ENCODE measurements around the gene ELF2. TPM values are rescaled to one million over a fixed set of nuclear protein-coding genes. Genes with fewer than 3 reads are reported as not detected.
"Not testable (repeated sequence)": the region's sequence is repeated elsewhere in the genome, so short reads cannot be mapped to it uniquely, and the experiment has no call there.

The ELF2 gene
- total RNA-seq, 1 donor from 2014 or later, result 30.5 TPM

- peak overlapping the region; percentile 84 for H3K27ac Mint-ChIP-seq
- no peak for DNase-seq (ENCODE audit: low spot score)
Measured at GRCh38 chr4:139015948-139016471, 161.0 kb downstream of the ELF2 start.

GRCh38 chr4:139015269-139015947 is 161.6 kb downstream of the ELF2 start, which contains the start of gene NOCT:
NOCT (plus strand) TSS chr4:139015781; CDS start chr4:139015982, 201 bp downstream.
- peaks cover 20% of the 10 kb centered on the region for H3K36me3 Mint-ChIP-seq (ENCODE audit: low read depth)

More at GRCh38 chr4:139015948-139016471, 161.0 kb downstream of the ELF2 start:
- Mint-ChIP-seq H3K4me1 (ENCODE audit: low read depth) (peaks cover 43% of the 10 kb centered on the region), H3K27me3 (ENCODE audit: low read depth) (no peaks in the 10 kb centered on the region), H3K4me3 (ENCODE audit: low read depth) (peak overlapping the region; percentile 89), H3K9me3 (no peaks in the 10 kb centered on the region), H3K36me3 (ENCODE audit: low read depth) (peaks cover 23% of the 10 kb centered on the region)
- intact Hi-C loops (cut with micrococcal nuclease), result loop anchor here (1.0 to 10.0 kb wide), 7 partner anchors 68 to 771 kb away; partner anchors contain the start of genes NAA15, RAB33B and SLC7A11

GRCh38 chr4:139014371-139015268 is 162.4 kb downstream of the ELF2 start:
- Mint-ChIP-seq H3K9me3 (no peaks in the 10 kb centered on the region), H3K4me3 (ENCODE audit: low read depth) (peak overlapping the region; percentile 76), H3K4me1 (ENCODE audit: low read depth) (peaks cover 33% of the 10 kb centered on the region), H3K27ac (peak overlapping the region; percentile 93), H3K36me3 (ENCODE audit: low read depth) (peaks cover 13% of the 10 kb centered on the region), H3K27me3 (ENCODE audit: low read depth) (no peaks in the 10 kb centered on the region)
- intact Hi-C loops (cut with micrococcal nuclease), result loop anchor here (1.0 to 10.0 kb wide), 7 partner anchors 70 to 770 kb away; partner anchors contain the start of genes NAA15, RAB33B and SLC7A11
- DNase-seq (ENCODE audit: low spot score), result no peak

More at GRCh38 chr4:139015269-139015947, 161.6 kb downstream of the ELF2 start, which contains the start of gene NOCT:
- H3K27me3 Mint-ChIP-seq (ENCODE audit: low read depth), result no peaks in the 10 kb centered on the region
- intact Hi-C loops (cut with micrococcal nuclease), result loop anchor here (1.0 to 10.0 kb wide), 7 partner anchors 69 to 771 kb away; partner anchors contain the start of genes NAA15, RAB33B and SLC7A11
- peak within 1 kb of the TSS; percentile 89 for H3K4me3 Mint-ChIP-seq (ENCODE audit: low read depth)
- H3K4me1 Mint-ChIP-seq (ENCODE audit: low read depth), result peaks cover 41% of the 10 kb centered on the region
- DNase-seq (ENCODE audit: low spot score), result peak; percentile 89
- no peaks in the 10 kb centered on the region for H3K9me3 Mint-ChIP-seq
- peak within 1 kb of the TSS; percentile 93 for H3K27ac Mint-ChIP-seq

DNA sequence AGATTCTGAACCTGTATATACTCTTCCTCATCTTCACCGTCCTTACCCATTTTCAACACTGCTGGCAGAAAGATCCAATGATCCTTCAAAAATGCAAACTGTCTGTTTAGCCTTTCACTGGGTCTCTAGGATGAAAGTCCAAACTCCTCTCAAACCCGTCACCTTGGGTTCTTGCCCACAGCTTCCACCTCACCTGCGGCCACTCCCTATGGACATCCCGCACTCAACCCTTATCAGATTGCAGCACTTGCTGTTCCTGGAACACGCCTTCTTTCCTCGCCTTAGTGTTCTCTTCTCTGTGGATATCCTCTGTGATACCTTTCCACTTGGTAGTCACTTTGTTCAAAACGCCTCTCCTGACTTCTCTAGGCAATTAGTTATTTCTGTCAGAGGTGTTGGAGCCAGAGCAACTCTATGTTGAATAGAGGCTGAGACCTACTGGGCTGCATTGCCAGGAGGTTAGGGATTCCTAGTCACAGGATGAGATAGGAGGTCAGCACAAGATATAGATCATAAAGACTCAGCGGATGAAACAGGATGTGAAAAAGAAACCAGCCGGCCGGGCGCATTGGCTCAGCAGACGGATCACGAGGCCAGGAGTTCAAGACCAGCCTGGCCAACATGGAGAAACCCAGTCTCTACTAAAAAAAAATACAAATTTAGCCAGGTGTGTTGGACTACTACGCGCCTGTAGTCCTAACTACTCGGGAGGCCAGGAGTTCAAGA is 165.6 kb downstream of the ELF2 start:
- no peak for DNase-seq (ENCODE audit: low spot score)
- H3K4me3 Mint-ChIP-seq (ENCODE audit: low read depth), result no peak overlapping the region
- intact Hi-C loops (cut with micrococcal nuclease), result loop anchor here (10.0 kb wide), 1 partner anchor 767 kb away; the partner anchor contains the start of gene SLC7A11
- no peak overlapping the region for H3K27ac Mint-ChIP-seq
- no peaks in the 10 kb centered on the region for H3K9me3 Mint-ChIP-seq
- no peaks in the 10 kb centered on the region for H3K27me3 Mint-ChIP-seq (ENCODE audit: low read depth)
- H3K36me3 Mint-ChIP-seq (ENCODE audit: low read depth), result no peaks in the 10 kb centered on the region
- H3K4me1 Mint-ChIP-seq (ENCODE audit: low read depth), result peaks cover 17% of the 10 kb centered on the region

GRCh38 chr4:139009702-139010101 is 167.3 kb downstream of the ELF2 start:
- peaks cover 11% of the 10 kb centered on the region for H3K4me1 Mint-ChIP-seq (ENCODE audit: low read depth)
- no peaks in the 10 kb centered on the region for H3K9me3 Mint-ChIP-seq
- no peaks in the 10 kb centered on the region for H3K27me3 Mint-ChIP-seq (ENCODE audit: low read depth)
- H3K27ac Mint-ChIP-seq, result no peak overlapping the region
- H3K4me3 Mint-ChIP-seq (ENCODE audit: low read depth), result no peak overlapping the region
- H3K36me3 Mint-ChIP-seq (ENCODE audit: low read depth), result no peaks in the 10 kb centered on the region
- DNase-seq (ENCODE audit: low spot score), result no peak
- intact Hi-C loops (cut with micrococcal nuclease), result loop anchor here (10.0 kb wide), 1 partner anchor 765 kb away; the partner anchor contains the start of gene SLC7A11

- H3K4me1 Mint-ChIP-seq (ENCODE audit: low read depth); H3K4me3 Mint-ChIP-seq (ENCODE audit: low read depth); DNase-seq (ENCODE audit: low spot score); H3K27ac Mint-ChIP-seq; H3K9me3 Mint-ChIP-seq; H3K36me3 Mint-ChIP-seq (ENCODE audit: low read depth); intact Hi-C loops (cut with micrococcal nuclease); H3K27me3 Mint-ChIP-seq (ENCODE audit: low read depth): not testable (repeated sequence)
Measured at GRCh38 chr4:139008278-139008677, 168.7 kb downstream of the ELF2 start.

- no peaks in the 10 kb centered on the region for H3K27me3 Mint-ChIP-seq (ENCODE audit: low read depth)
- DNase-seq (ENCODE audit: low spot score), result no peak
- intact Hi-C loops (cut with micrococcal nuclease), result no loop called here
- H3K9me3 Mint-ChIP-seq, result no peaks in the 10 kb centered on the region
- no peaks in the 10 kb centered on the region for H3K36me3 Mint-ChIP-seq (ENCODE audit: low read depth)
- no peak overlapping the region for H3K4me3 Mint-ChIP-seq (ENCODE audit: low read depth)
- H3K4me1 Mint-ChIP-seq (ENCODE audit: low read depth), result no peaks in the 10 kb centered on the region
- no peak overlapping the region for H3K27ac Mint-ChIP-seq
Measured at GRCh38 chr4:139007640-139008039, 169.4 kb downstream of the ELF2 start.

Other genes with a start within 250 kb of the ELF2 start
- 20.3 and 22.1 TPM in 2 replicates for gene NOCT, start 161.4 kb downstream of the ELF2 start, total RNA-seq
- gene MGARP, start 103.0 kb upstream of the ELF2 start, total RNA-seq, result not detected in 2 replicates
- 86.7 and 97.4 TPM in 2 replicates for gene NAA15, start 124.3 kb upstream of the ELF2 start, total RNA-seq
- gene NDUFC1, start 125.3 kb upstream of the ELF2 start, total RNA-seq, result 50.9 and 51.4 TPM in 2 replicates

Data from activated T-helper 2 cell treated with anti-CD3 and anti-CD28 coated beads, Interferon-gamma antibody, Interleukin-2, Interleukin-4, amounts not matched to agents 10 μg/mL and 5 μg/mL and 100 μg/mL, durations not matched to agents 14 hours and 24 hours and 36 hours (primary cell).